ENCODE data around the gene FOXJ1.

- TF ChIP-seq CTCF (IDR thresholded peaks at IDR 0.05) = no peak
- TF ChIP-seq POLR2AphosphoS5 (IDR thresholded peaks at IDR 0.05) = no peak
Measured at GRCh38 chr17:76107509-76107908, 33.5 kb downstream of the FOXJ1 start.
